Posterior vena cava (tissue), 2 donors: Measurements from ENCODE around the gene TRMT61A. TPM values are rescaled to one million over a fixed set of nuclear protein-coding genes. Genes with fewer than 3 reads are reported as not detected.

Experiments used
- DNase-seq: peaks from one replicate; pipeline ENCODE4 v3.0.0-alpha.2; 2020; ENCODE audit warnings: low spot score
- intact Hi-C, 2 donors: fragments of 100-400 bp; cut with DNase I; formaldehyde crosslinking; loops; one replicate each; pipeline versions ENCODE4 v1.14.1 to v1.14.2; 2022 to 2023
- long read RNA-seq, 2 donors: library from polyadenylated mRNA; unstranded; transcript quantifications; one replicate each; pipeline ENCODE4 v2.0.0, GENCODE V29; 2020 to 2021
- total RNA-seq, 2 donors: library from RNA; stranded (reverse); fragmentation: NEBNext Ultra II Directional; extraction: Animal tissue kit (Norgen Biotek cat#: 25700); gene quantifications; one replicate each; pipeline ENCODE4 v1.2.1, GENCODE V29; 2021
- donor health status: DM: yes; HTN: yes; CAD: no.
- donor health status: DM: yes; HTN: yes; CAD: no.

The TRMT61A gene
- total RNA-seq: 10 to 100 TPM; 16.2 to 18.0 TPM
- long read RNA-seq, donor 1, transcript TRMT61A-202 (4 exons, 3,229 nt): major isoform, 24 of 44 reads
- long read RNA-seq, donor 1, partial matches to known transcripts: 15 of 44 reads
- long read RNA-seq, donor 1, other reads (novel, unspliced or antisense): 4 of 44 reads
- long read RNA-seq, donor 2, transcript TRMT61A-201 (3 exons, 2,827 nt): minor isoform, 5 of 183 reads
- long read RNA-seq, donor 2, transcript TRMT61A-202 (4 exons, 3,229 nt): major isoform, 116 of 183 reads
- long read RNA-seq, donor 2, partial matches to known transcripts: 33 of 183 reads
- long read RNA-seq, donor 2, other reads (novel, unspliced or antisense): 29 of 183 reads

GRCh38 chr14:103528587-103529382 is at the start of gene TRMT61A:
TRMT61A (plus strand) TSS chr14:103529196; CDS start chr14:103529979, 783 bp downstream.
- peak; percentile 96 for DNase-seq
- intact Hi-C loops: loop anchor here in 1 of 2 donors (5.0 kb wide), 1 partner anchor 1786 kb away; no protein-coding TSS in a partner anchor

DNA sequence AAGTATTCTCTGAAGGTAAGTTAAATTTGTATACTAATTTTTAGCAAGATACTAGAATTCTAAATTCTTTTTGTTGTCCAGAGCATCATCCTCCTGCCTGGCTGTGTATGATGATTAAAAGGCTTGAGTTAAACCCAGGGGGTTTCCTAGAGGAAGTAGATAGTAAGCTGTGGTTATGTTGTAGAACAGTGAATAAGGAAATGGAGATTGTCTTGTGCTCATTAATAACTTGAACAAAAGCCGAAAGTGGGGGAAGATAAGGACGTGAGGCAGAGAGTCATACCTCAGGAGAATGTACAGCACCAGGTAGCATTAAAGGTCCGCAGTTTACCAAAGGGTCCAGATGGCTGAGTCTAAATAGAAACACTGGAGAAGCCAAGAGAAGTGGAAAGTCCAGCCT is 48.4 kb upstream of the TRMT61A start:
- DNase-seq: no peak
- intact Hi-C loops: no loop called here

DNA sequence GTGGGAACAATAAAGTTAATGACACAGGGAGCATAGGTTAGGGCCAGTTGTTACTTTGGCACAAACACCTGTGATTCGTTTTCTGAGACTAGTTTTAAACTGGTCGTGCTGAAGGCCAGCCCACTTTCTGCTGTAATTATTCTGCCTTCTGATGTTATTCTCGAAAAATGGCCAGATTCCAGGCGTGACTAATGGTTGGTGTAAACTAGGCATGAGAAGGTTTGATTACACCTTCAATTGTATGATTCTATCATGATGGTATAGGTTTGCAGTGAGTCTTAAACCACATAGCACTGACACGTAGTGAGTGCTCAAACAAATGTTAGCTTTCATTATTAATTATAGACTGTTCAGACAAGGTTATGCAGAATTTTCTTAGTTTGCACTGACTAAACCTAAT is 45.4 kb upstream of the TRMT61A start:
- DNase-seq: no peak
- intact Hi-C loops: no loop called here

DNA sequence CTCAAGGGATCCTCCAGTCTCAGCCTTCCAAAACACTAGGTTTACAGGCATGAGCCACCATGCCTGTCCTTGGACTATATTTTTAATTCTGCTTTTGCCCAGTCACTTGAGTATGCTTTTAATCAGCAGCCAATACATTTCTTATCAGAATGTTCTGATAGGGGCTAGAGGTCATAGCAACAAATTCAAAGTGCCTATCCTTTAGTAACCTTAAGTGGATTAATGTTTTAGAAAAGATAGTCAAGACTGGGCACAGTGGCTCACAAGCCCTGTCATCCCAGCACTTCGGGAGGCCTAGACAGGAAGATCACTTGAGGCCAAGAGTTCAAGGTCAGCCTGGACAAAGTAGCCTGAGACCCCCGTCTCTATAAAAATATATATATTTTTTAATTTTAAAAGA is 43.5 kb upstream of the TRMT61A start:
- no peak for DNase-seq
- intact Hi-C loops: no loop called here

DNA sequence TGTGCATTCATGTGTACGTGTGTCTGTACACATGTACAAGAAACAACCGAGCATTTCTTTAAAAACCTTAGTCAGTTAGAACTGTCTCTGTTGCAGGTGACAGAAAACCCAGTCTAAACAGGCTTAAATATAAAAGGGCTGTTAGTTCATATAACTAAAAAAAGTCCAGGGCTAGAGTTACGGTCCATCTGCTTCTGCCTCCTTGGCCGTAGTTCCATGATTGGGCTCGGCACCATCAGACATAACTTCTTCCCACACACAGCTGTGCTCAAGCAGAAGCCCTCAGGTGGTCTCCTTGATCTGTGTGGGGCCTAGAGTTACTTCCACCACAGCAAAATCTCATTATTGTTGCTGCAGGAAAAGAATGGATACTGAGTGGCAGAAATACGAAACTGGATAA is 40.9 kb upstream of the TRMT61A start:
- intact Hi-C loops: no loop called here
- DNase-seq: no peak

- intact Hi-C loops: no loop called here
- DNase-seq: no peak
Observed at GRCh38 chr14:103488960-103489359, 40.0 kb upstream of the TRMT61A start.

DNA sequence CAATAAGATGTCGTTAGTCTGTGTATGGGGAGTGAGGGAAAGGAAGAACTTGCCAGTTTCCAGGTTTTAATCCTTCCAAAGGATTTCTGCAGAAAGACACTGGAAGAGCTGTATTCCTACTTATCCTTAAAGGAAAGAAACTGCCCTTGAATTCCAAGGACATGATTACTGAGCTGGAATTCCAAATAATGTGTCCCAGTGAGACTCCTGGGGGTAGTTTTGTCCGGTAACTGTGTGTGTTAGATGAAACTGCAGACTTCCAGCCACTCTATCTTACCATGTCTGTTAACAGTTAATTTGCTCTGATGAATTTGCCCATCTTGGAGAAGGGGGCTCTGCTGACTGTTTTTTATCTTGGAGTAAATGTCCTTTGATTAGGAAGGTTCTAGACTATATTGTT is 39.4 kb upstream of the TRMT61A start:
- intact Hi-C loops: no loop called here
- no peak for DNase-seq

DNA sequence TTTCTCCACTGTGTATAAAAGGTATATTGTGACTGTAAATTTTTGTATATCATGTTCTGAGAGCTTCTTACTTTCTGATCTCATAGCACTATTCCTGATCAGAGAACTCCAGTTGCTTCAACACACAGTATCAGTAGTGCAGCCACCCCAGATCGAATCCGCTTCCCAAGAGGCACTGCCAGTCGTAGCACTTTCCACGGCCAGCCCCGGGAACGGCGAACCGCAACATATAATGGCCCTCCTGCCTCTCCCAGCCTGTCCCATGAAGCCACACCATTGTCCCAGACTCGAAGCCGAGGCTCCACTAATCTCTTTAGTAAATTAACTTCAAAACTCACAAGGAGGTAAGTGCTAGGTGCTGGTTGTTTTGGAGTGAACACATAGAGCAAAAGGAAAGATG is 37.3 kb upstream of the TRMT61A start:
- no peak for DNase-seq
- intact Hi-C loops: no loop called here

GRCh38 chr14:103492156-103492925 is 36.7 kb upstream of the TRMT61A start:
- DNase-seq: no peak
- intact Hi-C loops: no loop called here

DNA sequence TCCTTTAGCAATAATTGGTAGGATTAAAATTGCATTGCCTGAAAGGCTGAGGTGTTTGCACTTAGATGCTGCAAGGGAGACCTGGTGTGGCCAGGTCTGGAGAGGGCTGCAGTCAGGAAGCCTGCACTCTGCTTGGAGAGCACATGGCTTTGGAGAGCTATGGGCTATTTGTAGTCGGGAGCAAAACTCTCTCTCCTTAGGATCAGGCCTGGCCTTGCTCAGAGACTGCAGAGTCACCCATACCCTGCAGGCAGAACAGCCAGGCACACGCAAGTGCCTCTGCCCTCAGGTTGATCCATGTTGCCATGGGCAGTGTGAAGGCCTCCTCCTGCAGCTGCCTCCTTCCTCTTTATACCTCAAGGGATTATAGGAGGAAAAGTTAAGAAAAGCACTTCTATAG is 33.1 kb upstream of the TRMT61A start:
- intact Hi-C loops: no loop called here
- DNase-seq: peak; percentile 49

DNA sequence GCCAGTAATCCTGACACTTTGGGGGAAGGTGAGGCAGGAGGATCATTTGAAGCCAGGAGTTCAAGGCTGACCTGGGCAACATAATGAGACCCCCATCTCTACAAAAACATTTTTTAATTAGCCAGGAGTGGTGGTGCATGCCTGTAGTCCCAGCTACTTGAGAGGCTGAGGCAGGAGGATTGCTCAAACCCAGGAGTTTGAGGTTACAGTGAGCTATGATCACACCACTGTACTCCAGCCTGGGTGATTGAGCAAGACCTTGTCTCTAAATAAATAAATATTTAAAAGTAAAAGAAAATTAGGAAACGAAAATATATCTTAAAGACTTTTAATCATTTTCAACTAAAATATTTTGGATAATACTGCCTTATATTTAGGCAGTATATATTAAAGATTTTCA is 32.2 kb upstream of the TRMT61A start:
- no peak for DNase-seq
- intact Hi-C loops: no loop called here

DNA sequence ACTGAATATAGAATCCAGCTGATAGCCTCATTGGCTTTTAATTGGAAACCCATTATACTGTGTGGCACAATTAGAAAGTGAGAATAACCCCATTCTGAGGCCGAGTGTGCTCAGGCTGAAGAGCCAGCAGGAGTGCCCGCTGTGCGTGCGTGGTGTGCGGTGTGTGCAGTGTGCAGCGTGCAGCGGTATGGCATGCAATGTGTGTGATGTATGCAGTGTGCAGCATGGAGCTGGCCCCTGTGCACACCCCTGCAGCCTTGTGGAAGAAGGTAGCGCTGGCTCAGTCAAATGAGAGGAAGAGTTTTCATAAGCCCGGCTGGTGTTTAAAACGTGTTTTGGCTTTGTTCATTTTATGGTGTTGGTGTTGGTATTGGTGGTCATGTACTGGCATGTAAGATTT is 29.3 kb upstream of the TRMT61A start:
- DNase-seq: peak; percentile 36
- intact Hi-C loops: loop anchor here (1.0 to 5.0 kb wide), 2 partner anchors 25 to 48 kb away; no protein-coding TSS in a partner anchor

DNA sequence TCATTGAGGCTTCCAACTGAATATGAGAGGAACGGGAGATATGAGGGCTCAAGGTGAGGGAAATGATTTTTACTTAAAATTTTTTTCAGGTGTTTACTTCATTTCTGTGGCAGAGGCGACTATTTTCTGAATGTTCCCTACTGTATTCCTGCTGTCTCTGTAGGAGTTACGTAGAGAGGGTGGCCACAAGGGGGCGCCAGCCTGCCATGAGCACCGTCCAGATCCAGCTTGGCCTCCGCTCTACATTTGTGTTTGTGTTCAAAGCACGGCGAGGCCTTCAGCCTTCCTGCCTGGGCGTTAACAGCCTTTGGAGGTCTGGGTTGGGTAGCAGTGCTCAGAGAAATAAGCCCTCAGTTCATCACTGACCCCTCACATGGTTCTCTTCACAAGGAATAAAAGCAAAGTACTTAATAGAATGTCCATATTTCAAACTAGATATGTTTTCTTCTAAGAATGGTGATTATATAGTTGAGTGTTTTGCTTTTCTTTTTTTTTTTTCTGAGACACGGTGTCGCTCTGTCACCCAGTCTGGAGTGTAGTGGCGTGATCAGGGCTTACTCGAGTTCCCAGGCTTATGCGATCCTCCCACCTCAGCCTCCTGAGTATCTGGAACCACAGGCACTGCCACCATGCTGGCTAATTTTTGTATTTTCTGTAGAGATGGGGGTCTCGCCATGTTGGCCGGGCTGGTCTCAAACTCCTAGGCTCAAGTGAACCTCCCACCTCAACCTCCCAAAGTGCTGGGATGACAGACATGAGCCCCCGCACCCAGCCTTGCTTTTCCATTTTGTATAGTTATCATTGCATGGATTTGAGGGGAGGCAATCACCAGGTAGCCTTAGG is 28.6 kb upstream of the TRMT61A start:
- peak; percentile 97 for DNase-seq

GRCh38 chr14:103501041-103501870 is 27.7 kb upstream of the TRMT61A start:
- intact Hi-C loops: loop anchor here in 1 of 2 donors (5.0 kb wide), 1 partner anchor 46 kb away; no protein-coding TSS in a partner anchor

More for the DNA sequence above, 28.6 kb upstream of the TRMT61A start:
- intact Hi-C loops: loop anchor here (1.0 to 5.0 kb wide), 2 partner anchors 26 to 47 kb away; no protein-coding TSS in a partner anchor

GRCh38 chr14:103501921-103502669 is 26.9 kb upstream of the TRMT61A start:
- intact Hi-C loops: loop anchor here in 1 of 2 donors (5.0 kb wide), 1 partner anchor 45 kb away; no protein-coding TSS in a partner anchor
- peak; percentile 43 for DNase-seq

More at GRCh38 chr14:103501041-103501870, 27.7 kb upstream of the TRMT61A start:
- peak; percentile 38 for DNase-seq

GRCh38 chr14:103502877-103503276 is 26.1 kb upstream of the TRMT61A start:
- intact Hi-C loops: loop anchor here in 1 of 2 donors (5.0 kb wide), 1 partner anchor 44 kb away; no protein-coding TSS in a partner anchor
- no peak for DNase-seq

- intact Hi-C loops: loop anchor here in 1 of 2 donors (5.0 kb wide), 1 partner anchor 44 kb away; no protein-coding TSS in a partner anchor
- peak; percentile 61 for DNase-seq
Observed at GRCh38 chr14:103503296-103503695, 25.7 kb upstream of the TRMT61A start.
